GM13976 (cell line): ENCODE measurements around the gene CIDEC.

ENCODE experiments used
- DNase-seq: peaks from one replicate; pipeline ENCODE4 v3.0.0; 2012; ENCODE audit warnings: low spot score
- CTCF ChIP-seq: IDR thresholded peaks from 2 replicates; pipeline ENCODE4 v1.5.1; 2012; ENCODE audit warnings: borderline replicate concordance, mild to moderate bottlenecking; ENCODE audit not compliant: insufficient read depth; ENCODE audit errors: extremely low read depth, missing control alignments, control extremely low read depth
- in situ Hi-C: fragments of 300-500 bp; cut with MboI; formaldehyde crosslinking; loops from one replicate; pipeline ENCODE4 v1.12.0; 2022; ENCODE audit warnings: low sequenced_read_pairs, mixed read lengths, inconsistent platforms; ENCODE audit not compliant: unreplicated experiment

CIDEC gene

GRCh38 chr3:9909221-9910013 is 29.4 kb upstream of the CIDEC start:
- no peak for DNase-seq
- TF ChIP-seq CTCF = no peak
- in situ Hi-C loops = no loop called here

- TF ChIP-seq CTCF = no peak
- in situ Hi-C loops = no loop called here
- no peak for DNase-seq
Observed at GRCh38 chr3:9908286-9908685, 28.2 kb upstream of the CIDEC start.

GRCh38 chr3:9906480-9906879 is 26.4 kb upstream of the CIDEC start:
- no peak for DNase-seq
- TF ChIP-seq CTCF = no peak
- in situ Hi-C loops = no loop called here

GRCh38 chr3:9903904-9904303 is 23.9 kb upstream of the CIDEC start:
- no peak for DNase-seq
- no peak for TF ChIP-seq CTCF
- in situ Hi-C loops = no loop called here

GRCh38 chr3:9903238-9903624 is 23.2 kb upstream of the CIDEC start:
- no peak for DNase-seq
- no peak for TF ChIP-seq CTCF
- in situ Hi-C loops = no loop called here

GRCh38 chr3:9902372-9903237 is 22.6 kb upstream of the CIDEC start, which contains the start of gene IL17RE:
Gene IL17RE (plus strand): TSS chr3:9902848. CDS start chr3:9902933, 85 bp downstream.
- in situ Hi-C loops = no loop called here
- TF ChIP-seq CTCF = no peak
- no peak for DNase-seq
